Thymus (tissue), 11 donors: ENCODE data around the gene LIPT1. TPM values are rescaled to one million over a fixed set of nuclear protein-coding genes. Genes with fewer than 3 reads are reported as not detected.
"Not testable (repeated sequence)": the region's sequence is repeated elsewhere in the genome, so short reads cannot be mapped to it uniquely, and the experiment has no call there.

Experiments
- DNase-seq, 9 donors: peaks; one replicate each; pipeline ENCODE4 v3.0.0-alpha.2; 2013; ENCODE audit warnings: low spot score in 9 of 9, low read depth in 6 of 9, missing footprints in 1 of 9
- H3K27ac ChIP-seq, 2 donors: one replicate each; pipeline ENCODE4 v1.5.1; 2013; ENCODE audit warnings: control low read depth in 1 of 2, low read depth in 1 of 2, low read length in 1 of 2, mild to moderate bottlenecking in 1 of 2, moderate library complexity in 1 of 2
- H3K27me3 ChIP-seq, 2 donors: one replicate each; pipeline ENCODE4 v1.5.1; 2013; ENCODE audit warnings: low read length in 1 of 2; ENCODE audit not compliant: control insufficient read depth in 2 of 2, insufficient read depth in 1 of 2
- H3K36me3 ChIP-seq, 2 donors: one replicate each; pipeline ENCODE4 v1.5.1; 2013; ENCODE audit warnings: low read length in 1 of 2, mild to moderate bottlenecking in 1 of 2, moderate library complexity in 1 of 2; ENCODE audit not compliant: control insufficient read depth in 2 of 2, insufficient read depth in 2 of 2
- H3K4me1 ChIP-seq, 2 donors: one replicate each; pipeline ENCODE4 v1.5.1; 2013; ENCODE audit warnings: low read length in 2 of 2; ENCODE audit not compliant: control insufficient read depth in 2 of 2, insufficient read depth in 2 of 2
- H3K4me3 ChIP-seq, 2 donors: one replicate each; pipeline ENCODE4 v1.5.1; 2013; ENCODE audit warnings: low read length in 2 of 2, control low read depth in 1 of 2, mild to moderate bottlenecking in 1 of 2
- H3K9me3 ChIP-seq, 2 donors: one replicate each; pipeline ENCODE4 v1.5.1; 2013; ENCODE audit warnings: low read length in 1 of 2, mild to moderate bottlenecking in 1 of 2; ENCODE audit not compliant: control insufficient read depth in 2 of 2, insufficient read depth in 1 of 2
- WGBS: extraction: QIAGEN DNeasy Blood & Tissue Kit; methylation state at CpG from one replicate; pipeline ENCODE4 v1.1.7; 2013; 5-methylcytosine and 5-hydroxymethylcytosine counted together
- polyA plus RNA-seq: library from polyadenylated mRNA; stranded (reverse); fragments of 200-250 nt; gene quantifications from one replicate; pipeline ENCODE4 v1.2.3, GENCODE V29; 2013
- total RNA-seq: library from RNA; stranded (reverse); fragments of 120-200 nt; gene quantifications from one replicate; pipeline ENCODE4 v1.2.4, GENCODE V29; 2013
- donor health status: healthy.

LIPT1 gene
- total and polyA plus RNA-seq, 2 donors: 8.2 to 20.4 TPM

GRCh38 chr2:99188357-99188756, 33.6 kb downstream of the LIPT1 start:
- DNase-seq: no peak
- no peak overlapping the region for H3K4me3 ChIP-seq
- H3K4me1 ChIP-seq: no peaks in the 10 kb centered on the region
- no peaks in the 10 kb centered on the region for H3K9me3 ChIP-seq
- WGBS: 99% methylated on average over 3 of the region's 3 CpGs
- peaks cover 9 to 41% of the 10 kb centered on the region in 2 donors for H3K36me3 ChIP-seq
- H3K27ac ChIP-seq: no peak overlapping the region
- no peaks in the 10 kb centered on the region for H3K27me3 ChIP-seq

GRCh38 chr2:99190548-99190947, 35.8 kb downstream of the LIPT1 start:
- Histone ChIP-seq H3K9me3 (no peaks in the 10 kb centered on the region), H3K27me3 (no peaks in the 10 kb centered on the region), H3K27ac (no peak overlapping the region), H3K36me3 (peaks cover 12 to 50% of the 10 kb centered on the region in 2 donors), H3K4me1 (no peaks in the 10 kb centered on the region), H3K4me3 (no peak overlapping the region)
- DNase-seq: no peak
- 100% methylated on average over 1 of the region's 1 CpG for WGBS

GRCh38 chr2:99192364-99192763, 37.6 kb downstream of the LIPT1 start:
- not testable (repeated sequence) for DNase-seq, H3K27ac ChIP-seq, H3K4me1 ChIP-seq, H3K4me3 ChIP-seq, H3K27me3 ChIP-seq, H3K9me3 ChIP-seq
- WGBS: 97% methylated on average over 4 of the region's 4 CpGs
- peaks cover 25 to 62% of the 10 kb centered on the region in 2 donors for H3K36me3 ChIP-seq

GRCh38 chr2:99198103-99198841, 43.5 kb downstream of the LIPT1 start:
- no peaks in the 10 kb centered on the region for H3K9me3 ChIP-seq
- WGBS: 95% methylated on average over 6 of the region's 6 CpGs
- no peaks in the 10 kb centered on the region for H3K4me1 ChIP-seq
- no peak for DNase-seq
- peaks cover 20 to 35% of the 10 kb centered on the region in 2 donors for H3K36me3 ChIP-seq
- no peak overlapping the region for H3K27ac ChIP-seq
- H3K4me3 ChIP-seq: no peak overlapping the region
- no peaks in the 10 kb centered on the region for H3K27me3 ChIP-seq

GRCh38 chr2:99200076-99200800, 45.5 kb downstream of the LIPT1 start:
- WGBS: 97% methylated on average over 7 of the region's 7 CpGs
- Histone ChIP-seq H3K27me3 (no peaks in the 10 kb centered on the region), H3K9me3 (peaks cover 0 to under 1% of the 10 kb centered on the region in 2 donors), H3K27ac (peak overlapping the region in 1 of 2 donors; percentile 3), H3K36me3 (peaks cover 20 to 28% of the 10 kb centered on the region in 2 donors), H3K4me1 (no peaks in the 10 kb centered on the region), H3K4me3 (no peak overlapping the region)
- DNase-seq: no peak

- peaks cover 0 to 10% of the 10 kb centered on the region in 2 donors for H3K9me3 ChIP-seq
- H3K36me3 ChIP-seq: peaks cover 6 to 10% of the 10 kb centered on the region in 2 donors
- 96% methylated on average over 4 of the region's 4 CpGs for WGBS
- no peaks in the 10 kb centered on the region for H3K4me1 ChIP-seq
- no peaks in the 10 kb centered on the region for H3K27me3 ChIP-seq
- H3K4me3 ChIP-seq: no peak overlapping the region
- H3K27ac ChIP-seq: no peak overlapping the region
- DNase-seq: no peak
Measured at GRCh38 chr2:99201959-99202678, 47.4 kb downstream of the LIPT1 start.

GRCh38 chr2:99205491-99205890, 50.7 kb downstream of the LIPT1 start:
- no peak overlapping the region for H3K4me3 ChIP-seq
- no peaks in the 10 kb centered on the region for H3K4me1 ChIP-seq
- no peaks in the 10 kb centered on the region for H3K27me3 ChIP-seq
- peaks cover 0 to 10% of the 10 kb centered on the region in 2 donors for H3K9me3 ChIP-seq
- 96% methylated on average over 5 of the region's 5 CpGs for WGBS
- no peaks in the 10 kb centered on the region for H3K36me3 ChIP-seq
- no peak overlapping the region for H3K27ac ChIP-seq
- no peak for DNase-seq
